NCI-H82 (cell line): ENCODE data around the gene CAPN7.

Experiments
- DNase-seq: peaks from one replicate; lab custom pipeline; 2025; lab: John Stamatoyannopoulos, UW

CAPN7 gene

DNA sequence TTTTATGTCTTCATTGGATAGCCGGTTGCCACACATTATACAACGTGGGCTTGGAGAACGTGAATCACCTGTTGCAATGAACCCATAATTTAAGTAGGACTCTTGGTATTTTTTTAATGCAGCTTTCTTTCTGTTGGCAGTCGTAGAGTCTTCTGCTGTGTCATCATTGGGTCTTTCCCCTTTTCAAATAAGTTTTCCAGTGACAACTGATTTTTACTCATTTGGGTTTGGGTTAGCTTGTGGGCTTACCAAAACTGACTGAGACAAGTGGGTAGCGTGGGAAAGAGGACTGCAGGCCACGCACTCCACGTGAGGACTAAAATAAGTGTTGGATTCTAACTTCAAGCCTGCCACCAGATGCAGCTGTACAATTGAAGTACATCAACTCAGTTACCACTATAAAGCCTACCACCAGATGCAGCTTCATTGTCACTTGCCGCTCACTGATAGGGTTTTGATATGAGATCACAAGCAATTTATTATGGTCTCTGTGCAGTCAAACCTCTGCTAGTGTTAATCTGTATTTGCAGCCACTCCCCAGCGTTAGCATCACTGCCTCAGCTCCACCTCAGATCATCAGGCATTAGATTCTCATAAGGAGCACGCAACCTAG lies 6.4 kb upstream of the CAPN7 start:
- DNase-seq, result no peak

DNA sequence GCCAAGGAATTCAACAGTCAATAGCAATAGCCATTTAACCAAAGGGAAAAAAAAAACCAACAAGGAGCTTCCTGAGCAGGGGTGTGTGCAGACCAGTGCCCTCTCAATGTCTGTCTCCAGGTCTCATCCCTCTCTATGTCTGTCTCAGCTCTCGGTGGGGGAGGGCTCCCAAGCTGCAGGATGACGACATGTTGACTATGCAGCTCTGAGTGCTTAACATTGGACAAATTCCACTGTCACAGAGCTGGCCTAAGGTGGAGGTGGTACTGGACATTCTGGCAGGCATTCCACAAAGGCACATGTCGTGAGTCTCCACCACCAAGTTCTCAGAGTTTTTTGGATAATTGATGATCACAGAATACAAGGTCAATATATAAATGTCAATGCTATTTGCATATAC lies 2.0 kb upstream of the CAPN7 start:
- DNase-seq, result no peak

DNA sequence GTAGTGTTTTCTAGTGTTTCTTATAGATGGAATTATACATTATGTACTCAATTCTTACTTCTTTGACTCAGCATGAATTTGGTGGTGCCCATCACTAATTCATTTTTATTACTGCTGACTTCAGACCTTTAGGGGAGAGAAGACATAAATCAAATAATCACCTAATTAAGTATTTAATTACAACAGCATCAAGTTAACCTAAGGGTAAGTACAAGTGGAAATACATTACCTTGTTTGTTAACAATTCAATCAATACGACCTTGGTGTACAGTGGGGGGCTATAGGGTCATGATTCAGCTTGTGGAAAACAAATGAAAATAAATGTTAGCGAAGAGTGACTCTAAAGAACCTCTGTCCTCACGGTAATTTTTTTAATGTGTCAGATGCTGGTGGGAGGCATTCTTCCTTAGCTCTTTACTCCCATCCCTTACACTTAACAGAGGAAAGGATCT lies 538 bp upstream of the CAPN7 start:
- no peak for DNase-seq

DNA sequence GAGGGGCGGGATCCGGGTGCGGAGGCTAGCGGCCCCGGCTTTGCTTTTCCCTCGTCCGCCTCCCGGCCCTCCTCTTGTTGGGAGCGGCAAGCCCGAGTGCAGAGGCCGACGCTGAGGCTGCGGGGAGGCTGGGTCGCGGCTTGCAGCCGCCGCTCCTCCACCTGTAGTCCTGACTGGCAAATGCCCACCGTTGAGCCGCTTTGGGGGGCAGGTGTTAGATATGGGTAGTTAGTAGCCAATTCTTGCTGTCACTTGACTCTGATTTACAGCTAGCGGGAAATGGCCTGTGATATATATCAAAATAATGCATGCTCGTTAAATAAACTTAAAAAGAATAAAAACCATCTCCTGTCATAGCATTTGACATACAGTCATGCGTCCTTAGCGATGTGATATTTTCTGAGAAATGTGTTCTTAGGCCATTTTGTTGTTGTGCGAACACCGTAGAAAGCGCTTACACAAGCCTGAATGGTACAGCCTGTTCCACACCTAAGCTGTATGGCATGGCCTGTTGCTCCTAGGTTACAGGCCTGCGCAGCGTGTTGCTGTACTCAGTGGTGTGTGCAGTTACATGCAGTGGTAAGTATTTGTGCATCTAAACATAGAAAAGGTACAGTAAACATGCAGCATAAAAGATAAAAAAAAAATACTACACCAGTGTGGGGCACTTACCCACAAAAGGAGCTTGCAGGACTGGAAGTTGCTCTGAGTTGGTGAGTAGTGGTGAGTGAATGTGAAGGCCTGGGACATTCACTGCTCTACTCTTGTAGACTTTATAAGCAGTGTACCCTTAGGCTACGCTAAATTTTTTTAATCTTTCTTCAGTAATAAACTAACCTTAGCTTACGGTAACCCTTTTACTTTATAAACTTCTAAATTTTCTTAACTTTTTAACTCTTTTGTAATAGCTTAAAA lies 873 bp downstream of the CAPN7 start:
- no peak for DNase-seq

DNA sequence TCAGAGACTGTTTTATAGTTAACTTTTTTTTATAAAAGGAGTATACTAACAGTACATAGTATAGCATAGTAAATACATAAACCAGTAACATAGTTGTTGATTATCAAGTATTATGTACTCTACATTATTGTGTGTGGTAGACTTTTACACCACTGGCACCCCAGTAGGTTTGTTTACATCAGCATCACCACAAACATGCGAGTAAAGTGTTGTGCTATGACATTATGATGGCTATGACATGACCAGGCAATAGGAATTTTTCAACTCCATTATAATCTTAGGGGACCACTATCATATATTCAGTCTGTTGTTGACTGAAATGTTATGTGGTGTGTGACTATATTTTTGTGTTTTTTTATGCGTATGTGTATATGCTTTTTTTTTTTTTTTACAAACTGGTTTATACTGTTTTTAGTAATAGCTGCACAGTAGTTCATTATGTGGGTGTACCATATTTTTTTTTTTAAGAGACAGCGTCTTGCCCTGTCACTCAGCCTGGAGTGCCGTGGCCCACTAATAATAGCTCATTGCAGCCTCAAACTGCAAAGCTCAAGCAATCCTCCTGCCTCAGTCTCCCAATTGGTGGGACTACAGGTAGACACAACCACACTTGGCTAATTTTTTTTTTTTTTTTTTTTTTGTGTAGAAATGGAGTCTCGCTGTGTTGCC lies 1.9 kb downstream of the CAPN7 start:
- DNase-seq, result no peak

DNA sequence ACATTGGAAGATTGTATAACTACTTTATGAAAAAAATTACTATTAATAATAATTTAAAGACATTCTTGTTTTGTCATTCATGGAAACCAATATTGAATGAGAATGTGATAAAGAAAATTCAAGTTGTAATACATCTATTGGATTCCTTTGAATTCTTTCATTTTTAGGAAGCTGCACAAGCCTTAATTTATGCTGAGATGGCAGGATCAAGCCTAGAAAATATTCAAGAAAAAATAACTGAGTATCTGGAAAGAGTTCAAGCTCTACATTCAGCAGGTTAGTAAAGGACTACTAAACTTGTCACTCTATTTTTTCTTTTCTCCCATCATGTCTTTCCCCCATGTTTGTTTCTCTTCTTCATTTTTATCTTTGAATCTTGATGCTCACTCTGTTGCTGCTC lies 5.9 kb downstream of the CAPN7 start:
- DNase-seq, result no peak

DNA sequence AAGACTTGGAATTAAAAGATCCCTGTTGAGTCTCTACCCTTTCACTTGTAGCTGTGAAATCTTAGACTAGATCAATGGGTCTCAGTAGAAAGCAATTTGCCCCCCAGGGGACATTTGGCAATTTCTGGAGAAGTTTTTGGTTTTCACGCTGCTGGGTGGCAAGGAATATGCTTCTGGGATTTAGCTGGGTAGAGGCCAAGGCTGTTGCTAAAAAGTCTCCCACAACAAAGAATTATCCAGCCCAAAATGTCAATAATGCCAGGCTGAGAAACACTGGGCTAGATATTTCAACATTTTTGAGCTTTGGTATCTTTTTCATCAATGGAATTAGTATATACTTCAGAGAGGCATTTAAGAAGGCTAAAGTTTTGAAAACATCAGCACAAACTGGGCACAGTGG lies 8.7 kb downstream of the CAPN7 start:
- DNase-seq, result no peak

DNA sequence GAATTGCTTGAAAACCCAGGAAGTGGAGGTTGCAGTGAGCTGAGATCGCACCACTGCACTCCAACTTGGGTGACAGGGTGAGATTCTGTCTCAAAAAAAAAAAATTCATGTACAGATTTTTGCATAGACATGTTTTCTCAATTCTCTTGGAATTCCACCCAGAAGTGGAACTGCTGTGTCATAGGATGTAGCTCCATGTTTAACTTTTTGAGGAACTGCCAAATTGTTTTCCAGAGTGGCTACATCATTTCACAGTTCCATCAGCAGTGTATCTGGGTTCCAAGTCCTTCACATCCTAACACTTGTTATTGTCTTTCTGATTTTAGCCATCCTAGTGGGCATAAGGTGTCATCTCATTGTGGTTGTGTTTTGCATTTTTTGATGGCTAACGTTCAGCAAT lies 9.9 kb downstream of the CAPN7 start:
- DNase-seq, result no peak

DNA sequence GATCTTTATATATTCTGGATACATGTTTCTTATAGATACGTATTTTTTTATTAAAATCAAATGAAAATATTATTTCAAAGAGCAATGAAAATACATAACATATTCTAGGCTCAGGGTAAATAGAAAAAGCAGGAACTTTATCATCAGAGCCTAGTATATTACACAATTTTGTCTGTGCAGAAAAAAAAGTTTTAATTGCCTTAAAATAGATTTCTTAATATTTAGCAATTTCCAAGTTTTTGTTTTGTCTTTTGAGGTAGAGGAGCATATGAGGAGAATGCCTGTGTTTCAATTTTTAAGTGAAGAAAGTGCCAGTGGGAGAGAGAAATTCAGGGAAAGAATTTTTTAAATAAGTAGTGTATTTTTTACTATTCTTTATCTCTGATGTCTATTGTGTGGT lies 10.5 kb downstream of the CAPN7 start:
- DNase-seq, result no peak

DNA sequence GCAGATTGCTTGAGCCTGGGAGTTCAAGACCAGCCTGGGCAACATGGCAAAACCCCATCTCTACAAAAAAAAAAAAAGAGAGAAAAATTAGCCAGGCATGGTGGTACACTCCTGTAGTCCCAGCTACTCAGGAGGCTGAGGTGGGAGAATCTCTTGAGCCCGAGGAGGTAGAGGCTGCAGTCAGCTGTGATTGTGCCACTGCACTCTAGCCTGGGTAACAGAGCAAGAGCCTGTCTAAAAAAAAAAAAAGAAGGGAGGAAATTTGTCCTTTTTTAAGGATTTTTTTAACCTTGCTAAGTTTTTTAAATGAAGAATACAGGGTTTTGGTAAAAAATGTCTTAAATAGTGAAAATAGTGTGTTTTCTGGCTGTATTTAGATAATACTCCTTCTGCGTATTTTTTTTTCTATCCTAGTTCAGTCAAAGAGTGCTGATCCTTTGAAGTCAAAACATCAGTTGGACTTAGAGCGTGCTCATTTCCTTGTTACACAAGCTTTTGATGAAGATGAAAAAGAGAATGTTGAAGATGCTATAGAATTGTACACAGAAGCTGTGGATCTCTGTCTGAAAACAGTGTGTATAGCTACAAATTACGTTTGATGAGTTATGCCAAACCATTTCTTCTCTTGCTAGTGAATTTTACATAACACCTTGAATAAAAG lies 11.1 kb downstream of the CAPN7 start:
- DNase-seq, result no peak

DNA sequence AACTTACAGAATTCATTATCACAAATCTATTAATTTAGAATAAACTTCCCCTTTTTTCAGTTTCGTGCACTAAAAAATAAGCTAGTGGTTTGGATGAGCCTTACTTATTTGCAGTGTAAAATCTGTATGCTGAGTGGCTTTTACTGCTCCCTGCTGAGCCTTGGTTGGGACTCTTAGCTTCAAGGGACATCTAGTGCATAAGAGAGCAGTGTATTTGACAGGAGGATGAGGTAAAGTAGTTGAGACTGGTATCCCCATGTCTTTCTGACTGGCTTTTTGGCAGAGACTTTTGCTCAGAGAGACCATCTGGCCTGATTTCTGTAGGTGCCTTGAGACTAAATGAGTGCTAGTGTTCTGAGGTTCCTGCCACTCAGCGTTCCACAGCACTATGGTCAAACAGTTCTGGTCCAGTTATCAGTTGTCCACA lies 11.8 kb downstream of the CAPN7 start:
- DNase-seq, result no peak

DNA sequence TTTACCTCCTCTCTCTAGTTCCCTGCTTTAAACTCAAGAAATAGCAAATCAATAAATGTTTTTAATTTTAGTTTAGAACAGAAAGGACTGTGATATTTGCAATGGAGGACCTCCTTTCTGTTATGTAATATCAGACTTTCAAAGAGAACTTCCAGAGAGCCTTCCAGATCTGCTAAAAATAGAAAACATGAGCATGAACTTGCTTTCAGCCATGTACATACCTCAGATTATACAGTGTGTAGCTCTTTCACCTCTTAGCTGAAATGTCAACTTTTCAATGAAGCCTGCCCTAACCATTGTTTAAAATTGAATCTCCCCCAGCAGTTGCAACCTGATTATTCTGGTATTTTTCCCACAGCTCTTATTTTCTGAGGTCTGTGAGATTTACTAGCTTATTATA lies 12.6 kb downstream of the CAPN7 start:
- DNase-seq, result no peak

DNA sequence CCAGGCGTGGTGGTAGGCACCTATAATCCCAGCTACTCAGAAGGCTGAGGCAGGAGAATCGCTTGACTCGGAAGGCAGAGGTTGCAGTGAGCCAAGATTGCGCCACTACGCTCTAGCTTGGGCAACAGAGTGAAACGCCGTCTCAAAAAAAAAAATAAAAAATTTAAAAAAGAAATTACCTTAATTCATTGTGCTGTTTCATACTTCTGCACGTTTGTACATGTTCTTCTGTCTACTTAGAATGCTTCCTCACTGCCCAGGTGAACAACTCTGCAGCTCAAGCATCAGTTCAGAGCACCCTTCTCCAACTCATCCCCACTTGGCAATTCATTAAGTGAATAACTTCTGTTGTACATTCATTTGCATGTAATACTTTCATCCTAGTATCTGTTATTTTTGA lies 14.0 kb downstream of the CAPN7 start:
- DNase-seq, result no peak

DNA sequence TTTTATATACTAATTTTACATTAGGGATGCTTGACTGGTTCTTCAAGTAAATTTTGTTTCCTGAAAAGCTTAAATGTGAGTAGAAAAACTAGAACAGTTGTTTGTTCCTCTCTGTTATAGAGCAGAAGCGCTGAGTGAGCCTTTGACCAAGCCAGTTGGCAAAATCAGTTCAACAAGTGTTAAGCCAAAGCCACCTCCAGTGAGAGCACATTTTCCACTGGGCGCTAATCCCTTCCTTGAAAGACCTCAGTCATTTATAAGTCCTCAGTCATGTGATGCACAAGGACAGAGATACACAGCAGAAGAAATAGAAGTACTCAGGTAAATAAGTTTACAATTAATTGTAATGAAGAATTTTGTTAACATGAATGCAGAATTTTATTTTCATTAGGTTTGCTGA lies 14.6 kb downstream of the CAPN7 start:
- peak; percentile 82 for DNase-seq

DNA sequence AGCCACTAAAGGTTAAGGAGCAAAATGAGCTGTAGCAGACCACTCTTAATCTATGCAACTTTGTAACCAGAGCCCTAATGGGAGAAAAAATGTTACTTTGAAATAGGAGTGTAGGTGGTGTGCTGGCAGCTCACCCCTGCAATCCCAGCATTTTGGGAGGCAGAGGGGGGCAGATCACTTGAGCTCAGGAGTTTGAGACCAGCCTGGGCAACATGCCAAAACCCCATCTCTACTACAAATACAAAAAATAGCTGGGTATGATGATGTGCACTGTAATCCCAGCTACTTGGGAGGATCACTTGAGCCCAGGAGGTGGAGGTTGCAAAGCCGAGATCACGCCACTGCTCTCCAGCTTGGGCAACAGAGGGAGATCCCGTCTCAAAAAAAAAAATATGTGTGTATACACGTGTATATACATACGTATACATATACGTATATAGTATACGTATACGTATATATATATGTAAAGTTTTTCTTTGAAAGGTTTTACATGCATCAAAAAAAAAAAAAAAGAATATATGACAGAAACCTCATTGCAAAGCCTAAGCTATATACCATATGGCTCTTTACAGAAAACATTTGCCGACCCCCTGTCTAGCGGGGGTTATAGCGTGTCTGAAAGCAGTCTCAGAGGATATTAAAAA lies 15.7 kb downstream of the CAPN7 start:
- DNase-seq, result peak; percentile 71

DNA sequence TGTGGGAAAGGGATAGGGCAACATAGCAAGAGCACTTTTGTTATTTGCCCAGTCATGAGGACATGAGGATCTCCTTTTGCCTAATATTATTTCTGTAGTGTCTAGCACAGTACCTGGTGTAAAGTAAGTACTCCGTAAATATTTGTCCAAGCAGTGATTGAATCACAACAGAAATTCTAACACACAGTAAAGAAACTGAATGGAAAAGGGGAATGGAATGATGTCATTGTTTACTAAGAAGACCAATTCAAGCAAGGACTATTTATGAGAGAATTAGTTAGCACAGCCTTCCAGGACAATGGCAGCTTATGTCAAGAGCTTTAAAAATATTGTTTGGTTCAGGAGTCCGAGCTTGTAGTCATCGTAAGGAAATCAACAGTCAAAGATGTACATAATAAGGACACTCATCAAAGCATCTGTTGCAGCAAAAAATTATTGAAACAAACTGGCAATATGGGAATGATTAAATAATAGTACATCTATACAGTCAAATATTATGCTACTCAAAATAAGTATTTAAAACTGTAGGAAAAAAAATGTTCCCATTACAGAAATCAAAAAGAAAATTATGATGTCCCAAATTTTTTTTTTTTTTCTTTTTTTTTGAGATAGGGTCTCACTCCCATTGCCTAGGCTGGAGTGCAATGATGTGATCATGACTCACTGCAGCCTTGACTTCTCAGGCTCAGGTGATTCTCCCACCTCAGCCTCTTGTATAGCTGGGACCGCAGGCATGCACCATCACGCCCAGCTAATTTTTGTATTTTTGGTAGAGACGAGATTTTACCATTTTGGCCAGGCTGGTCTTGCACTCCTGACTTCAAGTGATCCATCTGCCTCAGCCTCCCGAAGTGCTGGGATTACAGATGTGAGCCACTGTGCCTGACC lies 17.9 kb downstream of the CAPN7 start:
- DNase-seq, result no peak

DNA sequence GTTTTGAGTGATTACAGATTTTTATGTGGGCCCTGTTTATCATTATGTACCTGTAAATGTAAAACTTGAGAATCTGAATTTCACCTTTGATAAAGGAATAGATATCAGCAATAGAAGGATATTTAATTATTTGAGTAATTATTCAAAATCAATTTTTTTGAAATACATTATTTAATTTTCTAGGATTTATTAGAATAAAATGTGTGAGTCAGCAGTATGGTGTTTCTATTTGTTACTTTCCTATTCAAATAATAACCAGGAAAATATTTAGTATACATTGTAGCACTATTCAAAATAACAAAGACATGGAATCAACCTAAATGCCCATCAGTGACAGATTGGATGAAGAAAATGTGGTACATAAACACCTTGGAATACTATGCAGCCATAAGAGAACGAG lies 22.1 kb downstream of the CAPN7 start:
- DNase-seq, result no peak

DNA sequence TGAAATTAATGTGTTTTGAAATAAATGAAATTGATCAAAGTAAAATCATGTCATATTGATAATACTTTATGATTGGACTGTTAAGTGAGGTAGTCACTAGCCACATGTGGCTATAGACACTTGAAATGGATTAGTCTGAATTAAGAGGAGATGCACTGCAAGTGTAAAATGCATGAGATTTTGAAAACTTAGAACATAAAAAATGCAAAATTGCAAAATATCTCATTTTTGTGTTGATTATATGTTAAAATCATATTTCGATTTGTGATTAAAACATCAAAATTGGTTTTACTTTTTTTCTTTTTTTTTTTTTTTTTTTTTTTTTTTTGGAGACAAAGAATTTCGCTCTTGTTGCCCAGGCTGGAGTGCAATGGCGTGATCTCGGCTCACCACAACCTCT lies 23.2 kb downstream of the CAPN7 start:
- DNase-seq, result no peak

DNA sequence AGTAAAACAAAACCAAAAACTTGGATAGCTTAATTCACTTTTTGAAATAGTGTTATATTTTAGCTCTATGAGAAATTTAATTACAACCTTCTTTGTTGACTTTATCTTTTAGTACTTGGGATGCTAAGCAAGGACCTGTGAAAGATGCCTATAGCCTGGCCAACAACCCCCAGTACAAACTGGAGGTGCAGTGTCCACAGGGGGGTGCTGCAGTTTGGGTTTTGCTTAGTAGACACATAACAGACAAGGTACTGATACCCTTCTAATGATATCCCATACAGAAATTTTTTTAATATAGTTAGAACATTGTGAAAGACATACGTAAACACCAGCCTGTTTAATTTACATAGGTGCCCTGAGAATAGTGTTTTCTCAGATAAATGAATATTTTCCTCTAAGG lies 35.3 kb downstream of the CAPN7 start:
- DNase-seq, result peak; percentile 35

DNA sequence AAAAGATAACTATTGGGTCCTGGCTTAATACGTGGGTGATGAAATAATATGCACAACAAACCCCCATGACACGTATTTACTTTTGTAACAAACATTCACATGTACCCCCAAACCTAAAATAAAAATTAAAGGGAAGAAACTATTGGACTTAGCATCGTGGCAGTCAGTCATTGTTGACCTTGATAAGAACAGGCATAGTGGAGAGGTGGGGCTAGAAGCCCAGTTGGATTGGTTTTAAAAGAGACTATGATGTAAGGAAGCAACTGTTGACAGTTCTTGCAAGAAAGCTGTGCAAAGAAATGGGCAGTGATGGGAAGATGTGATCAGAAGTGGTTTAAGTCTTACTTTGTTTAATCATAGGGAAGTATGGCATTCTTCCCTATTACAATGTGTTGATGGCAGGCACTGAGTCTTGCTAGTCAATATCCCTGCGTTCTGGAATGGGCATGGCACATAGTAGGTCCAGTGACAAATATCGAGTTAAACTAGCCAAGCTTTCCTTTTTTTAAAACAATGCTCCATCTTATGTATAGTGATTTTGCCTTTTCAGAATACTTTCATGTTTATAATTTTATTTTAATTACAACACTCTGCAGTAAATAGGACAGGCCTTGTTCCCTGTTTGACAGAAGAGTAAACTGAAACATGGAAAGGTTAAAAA lies 37.9 kb downstream of the CAPN7 start:
- DNase-seq, result no peak
